H1 (cell line): ENCODE results near the gene GALNT15. TPM values are rescaled to one million over a fixed set of nuclear protein-coding genes. Genes with fewer than 3 reads are reported as not detected.

Experiments
- CTCF ChIA-PET: fragments of 300-600 bp; sonication (Branson Sonifier 250); formaldehyde crosslinking; loops from one replicate; lab custom pipeline; 2021; ENCODE audit not compliant: partially characterized antibody; lab: Charles Lee
- POLR2A ChIA-PET: fragments of 300-600 bp; sonication (Branson Sonifier 250); formaldehyde crosslinking; loops from one replicate; lab custom pipeline; 2021; ENCODE audit warnings: inconsistent platforms; ENCODE audit not compliant: partially characterized antibody; lab: Charles Lee
- DNase-seq, 2 experiments: peaks; one replicate each; pipeline versions ENCODE4 v3.0.0 to v3.0.0-alpha.2; 2010 to 2022; ENCODE audit warnings: low spot score in 2 of 2, low read depth in 1 of 2, mixed read lengths in 1 of 2
- FAIRE-seq: peaks from 2 replicates; lab custom pipeline; 2011; peaks lifted over from hg19 to GRCh38; lab: Jason Lieb, UNC
- H2AFZ ChIP-seq: 2 replicates; pipeline ENCODE4 v1.8.1; 2012; ENCODE audit warnings: low read length, inconsistent platforms
- H2AK5ac ChIP-seq: 2 replicates; pipeline ENCODE4 v1.6.1; 2013; ENCODE audit warnings: low read depth, low read length
- H2BK120ac ChIP-seq: replicated peaks from 2 replicates; pipeline ENCODE3; 2013; ENCODE audit warnings: low read depth, low read length, inconsistent platforms
- H2BK12ac ChIP-seq: 2 replicates; pipeline ENCODE4 v1.6.1; 2013; ENCODE audit warnings: low read depth, low read length
- H2BK15ac ChIP-seq: 2 replicates; pipeline ENCODE4 v1.6.1; 2013; ENCODE audit warnings: low read length
- H2BK20ac ChIP-seq: 2 replicates; pipeline ENCODE4 v1.6.1; 2013; ENCODE audit warnings: low read length
- H2BK5ac ChIP-seq: 2 replicates; pipeline ENCODE4 v1.6.1; 2013; ENCODE audit warnings: low read depth, low read length
- H3K14ac ChIP-seq: 2 replicates; pipeline ENCODE4 v1.6.1; 2013; ENCODE audit warnings: inconsistent platforms; ENCODE audit not compliant: insufficient read length
- H3K18ac ChIP-seq: 2 replicates; pipeline ENCODE4 v1.6.1; 2013; ENCODE audit warnings: low read length; ENCODE audit errors: extremely low read depth
- H3K23ac ChIP-seq: 2 replicates; pipeline ENCODE4 v1.6.1; 2013; ENCODE audit warnings: inconsistent platforms; ENCODE audit not compliant: insufficient read length
- H3K23me2 ChIP-seq: 2 replicates; pipeline ENCODE4 v1.6.1; 2013; ENCODE audit warnings: low read depth, low read length
- H3K27ac ChIP-seq: 2 replicates; pipeline ENCODE4 v1.6.1; 2011; ENCODE audit warnings: low read depth, low read length, inconsistent platforms
- H3K27me3 ChIP-seq, 4 experiments: replicated peaks in 1 of 4; 1 replicate in 1 of 4; 2 replicates in 3 of 4; pipeline versions ENCODE4 v1.6.1 to v1.8.1; 2011 to 2013; ENCODE audit warnings: low read length in 3 of 4, mild to moderate bottlenecking in 3 of 4, inconsistent platforms in 2 of 4, mixed read lengths in 2 of 4, moderate library complexity in 1 of 4; ENCODE audit not compliant: control insufficient read depth in 3 of 4, insufficient read depth in 3 of 4; ENCODE audit errors: extremely low read depth in 1 of 4
- H3K36me3 ChIP-seq, 4 experiments: 2 replicates each; pipeline versions ENCODE4 v1.6.1 to v1.8.1; 2011 to 2013; ENCODE audit warnings: mild to moderate bottlenecking in 4 of 4, low read length in 3 of 4, moderate library complexity in 2 of 4, control low read depth in 1 of 4, inconsistent platforms in 1 of 4; ENCODE audit not compliant: insufficient read depth in 4 of 4, control insufficient read depth in 2 of 4
- H3K4ac ChIP-seq: replicated peaks from 2 replicates; pipeline ENCODE3; 2013; ENCODE audit warnings: low read length, low read depth, mixed read lengths, inconsistent platforms; ENCODE audit not compliant: insufficient read length
- H3K4me1 ChIP-seq, 4 experiments: replicated peaks in 1 of 4; 1 replicate in 1 of 4; 2 replicates in 3 of 4; pipeline versions ENCODE4 v1.6.1 to v1.8.1; 2011 to 2013; ENCODE audit warnings: low read length in 3 of 4, inconsistent platforms in 2 of 4, mixed read lengths in 1 of 4; ENCODE audit not compliant: insufficient read depth in 4 of 4, control insufficient read depth in 3 of 4
- H3K4me2 ChIP-seq, 2 experiments: 2 replicates each; pipeline versions ENCODE4 v1.6.1 to v1.8.1; 2011 to 2013; ENCODE audit warnings: low read depth in 2 of 2, low read length in 2 of 2, control low read depth in 1 of 2, inconsistent platforms in 1 of 2, mild to moderate bottlenecking in 1 of 2; ENCODE audit not compliant: insufficient read depth in 1 of 2
- H3K4me3 ChIP-seq, 4 experiments: fragments of 200-600, 300-600 bp in 1 of 4; sonication (generic), shearing (Covaris generic), sonication (Bioruptor Twin) in 1 of 4; 2 replicates each; pipeline versions ENCODE4 v1.5.1 to v1.8.1; 2011 to 2016; ENCODE audit warnings: low read length in 4 of 4, low read depth in 3 of 4, control low read depth in 2 of 4, inconsistent platforms in 2 of 4, mild to moderate bottlenecking in 2 of 4, mixed read lengths in 1 of 4, moderate library complexity in 1 of 4; ENCODE audit not compliant: insufficient read depth in 2 of 4; ENCODE audit errors: extremely low read depth in 1 of 4
- H3K56ac ChIP-seq: replicated peaks from 2 replicates; pipeline ENCODE3; 2013; ENCODE audit warnings: low read depth, mild to moderate bottlenecking, mixed read lengths, low read length, inconsistent platforms; ENCODE audit not compliant: insufficient read length
- H3K79me1 ChIP-seq: 2 replicates; pipeline ENCODE4 v1.6.1; 2013; ENCODE audit warnings: low read depth, low read length, control low read depth
- H3K79me2 ChIP-seq, 2 experiments: 2 replicates each; pipeline versions ENCODE4 v1.6.1 to v1.8.1; 2012 to 2013; ENCODE audit warnings: low read length in 2 of 2, mild to moderate bottlenecking in 2 of 2, inconsistent platforms in 1 of 2; ENCODE audit not compliant: insufficient read depth in 2 of 2, control insufficient read depth in 1 of 2
- H3K9ac ChIP-seq, 4 experiments: replicated peaks in 1 of 4; 1 replicate in 1 of 4; 2 replicates in 3 of 4; pipeline versions ENCODE4 v1.6.1 to v1.8.1; 2011 to 2013; ENCODE audit warnings: low read depth in 3 of 4, low read length in 3 of 4, control low read depth in 2 of 4, mild to moderate bottlenecking in 2 of 4, moderate library complexity in 2 of 4, inconsistent platforms in 1 of 4; ENCODE audit errors: extremely low read depth in 1 of 4
- H3K9me3 ChIP-seq, 2 experiments: 2 replicates each; pipeline versions ENCODE4 v1.6.1 to v1.8.1; 2012 to 2013; ENCODE audit warnings: mild to moderate bottlenecking in 2 of 2, moderate library complexity in 2 of 2, control low read depth in 1 of 2, inconsistent platforms in 1 of 2, low read depth in 1 of 2, low read length in 1 of 2, mixed read lengths in 1 of 2; ENCODE audit not compliant: insufficient read depth in 2 of 2
- H4K20me1 ChIP-seq, 2 experiments: replicated peaks in 1 of 2; 2 replicates each; pipeline versions ENCODE3 to v1.8.1; 2011 to 2013; ENCODE audit warnings: inconsistent platforms in 2 of 2, low read length in 2 of 2, mild to moderate bottlenecking in 1 of 2; ENCODE audit not compliant: insufficient read depth in 2 of 2, control insufficient read depth in 1 of 2
- H4K5ac ChIP-seq: 2 replicates; pipeline ENCODE4 v1.6.1; 2013; ENCODE audit warnings: low read length, low read depth, mixed read lengths, inconsistent platforms; ENCODE audit not compliant: insufficient read length
- H4K8ac ChIP-seq: 2 replicates; pipeline ENCODE4 v1.8.0; 2013; ENCODE audit warnings: mild to moderate bottlenecking, moderate library complexity, low read length, inconsistent platforms; ENCODE audit not compliant: insufficient read depth; ENCODE audit errors: extremely low read depth
- H4K91ac ChIP-seq: replicated peaks from 2 replicates; pipeline ENCODE3; 2013; ENCODE audit warnings: low read length, mixed read lengths, inconsistent platforms; ENCODE audit not compliant: insufficient read length
- EZH2 ChIP-seq: fragments of 200-600 bp; sonication (generic); IDR thresholded peaks from 2 replicates; pipeline ENCODE4 v1.7.1; 2012; ENCODE audit warnings: low read depth, mild to moderate bottlenecking, moderate library complexity, low read length, inconsistent platforms; ENCODE audit not compliant: severe bottlenecking
- WGBS, 2 experiments: shearing (Covaris generic) in 1 of 2; methylation state at CpG; one replicate each; pipeline versions ENCODE4 v1.1.6 to v1.1.7; 2013 to 2015; ENCODE audit warnings: low lambda C conversion rate in 2 of 2, mixed read lengths in 2 of 2, inconsistent platforms in 1 of 2, low coverage in 1 of 2, missing lambda C conversion rate in 1 of 2; ENCODE audit not compliant: insufficient replicate concordance in 2 of 2, insufficient coverage in 1 of 2, insufficient read length in 1 of 2; ENCODE audit errors: extremely low coverage in 1 of 2, missing lambda C conversion rate in 1 of 2; 5-methylcytosine and 5-hydroxymethylcytosine counted together
- polyA plus RNA-seq, 7 experiments: library from polyadenylated mRNA; depleted of rRNA in 3 of 7; stranded (reverse) in 5 of 7; unstranded in 2 of 7; fragments of >200 nt in 5 of 7; fragments of 200-250 nt in 2 of 7; gene quantifications; 1 replicate in 5 of 7; 2 replicates in 1 of 7; 4 replicates in 1 of 7; pipeline versions ENCODE4 v1.2.1 to v1.2.3, GENCODE V29; 2011 to 2013; ENCODE audit warnings: missing spikeins in 2 of 7, mixed read lengths in 2 of 7
- total RNA-seq: library from RNA; stranded (reverse); fragmentation: NEBNext Ultra II Directional; extraction: Animal tissue kit (Norgen Biotek cat#: 25700); gene quantifications from 2 replicates; pipeline ENCODE4 v1.2.1, GENCODE V29; 2021

GALNT15 gene
- total and polyA plus RNA-seq, 2 of the 8 experiments (the other 6 are each of a cell fraction or from before 2014, with no cell fraction given) = 0.02 TPM; not detected in 1

DNA sequence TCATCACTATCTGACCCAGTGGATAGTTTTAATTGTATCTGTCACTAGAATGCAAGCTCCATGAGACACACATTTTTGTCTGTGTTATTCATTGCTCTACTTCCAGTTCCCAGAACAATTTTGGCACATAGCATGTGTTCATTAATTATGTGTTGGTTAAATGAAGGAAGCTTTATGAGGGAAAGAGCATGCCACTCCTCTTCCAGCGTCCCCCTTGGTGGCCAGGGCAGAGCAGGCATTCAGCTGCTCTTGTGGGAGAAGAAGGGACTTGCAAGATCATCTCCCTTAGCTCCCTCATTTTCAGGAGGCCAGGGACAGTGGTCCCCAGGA lies 489 bp upstream of the GALNT15 start:
- H2AFZ ChIP-seq = no peak overlapping the region

More for the DNA sequence above, 489 bp upstream of the GALNT15 start:
- DNase-seq = no peak
- H3K18ac ChIP-seq = no peak overlapping the region
- no peak overlapping the region for H2BK15ac ChIP-seq
- TF ChIP-seq EZH2 = no peak
- H2BK20ac ChIP-seq = no peak overlapping the region
- H2BK120ac ChIP-seq = no peak overlapping the region
- no peak overlapping the region for H4K8ac ChIP-seq
- 0% methylated on average over 1 of the region's 1 CpG; no CpG with 5 or more reads in 1 of the 2 experiments for WGBS, 2 experiments
- H3K56ac ChIP-seq = no peak overlapping the region
- no peak overlapping the region for H3K23ac ChIP-seq
- H3K4ac ChIP-seq = no peak overlapping the region
- no peak overlapping the region for H3K4me3 ChIP-seq
- ChIA-PET POLR2A (no interaction called here), CTCF (interaction anchor here (0.7 to 2.8 kb wide), 9 partner anchors 9 to 199 kb away, joined by 3 to 18 read pairs (median 5); no protein-coding TSS in a partner anchor)
- no peak overlapping the region for H2AK5ac ChIP-seq
- peaks cover 2% of the 10 kb centered on the region for H3K23me2 ChIP-seq
- no peak overlapping the region for H3K14ac ChIP-seq
- no peak overlapping the region for H3K4me2 ChIP-seq
- H3K4me1 ChIP-seq = no peaks in the 10 kb centered on the region
- H3K79me2 ChIP-seq = no peaks in the 10 kb centered on the region
- H4K20me1 ChIP-seq = no peaks in the 10 kb centered on the region
- no peaks in the 10 kb centered on the region for H3K27me3 ChIP-seq
- H3K79me1 ChIP-seq = no peaks in the 10 kb centered on the region
- H3K27ac ChIP-seq = no peak overlapping the region
- no peak overlapping the region; a peak in 1 of 7 replicates for H3K9ac ChIP-seq
- H3K36me3 ChIP-seq = no peaks in the 10 kb centered on the region
- FAIRE-seq = no peak
- no peak overlapping the region for H4K91ac ChIP-seq
- H2BK12ac ChIP-seq = no peak overlapping the region
- H2BK5ac ChIP-seq = no peak overlapping the region
- H4K5ac ChIP-seq = no peak overlapping the region
- peaks cover 2 to 6% of the 10 kb centered on the region in 2 experiments; a peak in 2 of 4 replicates for H3K9me3 ChIP-seq
